Thoracic aorta (tissue), 2 donors: ENCODE results near the gene RRAGA. TPM values are rescaled to one million over a fixed set of nuclear protein-coding genes. Genes with fewer than 3 reads are reported as not detected.
"Not testable (repeated sequence)": the region's sequence is repeated elsewhere in the genome, so short reads cannot be mapped to it uniquely, and the experiment has no call there.

Source experiments
- ATAC-seq: fragments of 150-250 bp; one replicate; pipeline ENCODE4 v1.8.0; 2017; ENCODE audit warnings: low read depth; ENCODE audit not compliant: insufficient number of reproducible peaks, low FRiP score
- DNase-seq: peaks from one replicate; pipeline ENCODE4 v3.0.0-alpha.2; 2020; ENCODE audit warnings: low spot score
- H3K27ac ChIP-seq, 2 donors: fragments of 200-600 bp; sonication (generic); 1 replicate in 1 of 2; 2 replicates in 1 of 2; pipeline ENCODE4 v1.5.1; 2016; ENCODE audit warnings: mild to moderate bottlenecking in 2 of 2, moderate library complexity in 2 of 2
- H3K27me3 ChIP-seq: fragments of 200-600 bp; sonication (generic); replicated peaks from 2 replicates; pipeline ENCODE4 v1.6.0; 2016; ENCODE audit warnings: mild to moderate bottlenecking; ENCODE audit not compliant: insufficient read depth
- H3K36me3 ChIP-seq: fragments of 200-600 bp; sonication (generic); one replicate; pipeline ENCODE4 v1.5.1; 2016
- H3K4me1 ChIP-seq, 2 donors: fragments of 200-600 bp; sonication (generic); 1 replicate in 1 of 2; 2 replicates in 1 of 2; pipeline versions ENCODE4 v1.5.1 to v1.6.0; 2016; ENCODE audit warnings: low read depth in 2 of 2, mild to moderate bottlenecking in 1 of 2; ENCODE audit not compliant: control insufficient read depth in 1 of 2
- H3K4me3 ChIP-seq: fragments of 200-600 bp; sonication (generic); 2 replicates; pipeline ENCODE4 v1.5.1; 2016; ENCODE audit warnings: mild to moderate bottlenecking
- H3K9me3 ChIP-seq: fragments of 200-600 bp; sonication (generic); 2 replicates; pipeline ENCODE4 v1.5.1; 2016
- CTCF ChIP-seq: fragments of 200-600 bp; sonication (generic); IDR thresholded peaks from one replicate; pipeline ENCODE4 v1.5.1; 2019; ENCODE audit warnings: antibody characterized with exemption
- total RNA-seq, 2 donors: library from RNA; depleted of rRNA; stranded (reverse); fragments of >200 nt; gene quantifications; one replicate each; pipeline versions ENCODE4 v1.1.0 to v1.2.3, GENCODE V29; 2016

RRAGA gene
- total RNA-seq, 2 donors from 2014 or later = 46.3 to 47.1 TPM

GRCh38 chr9:19020886-19021455, 28.3 kb upstream of the RRAGA start:
- DNase-seq = no peak
- Histone ChIP-seq H3K4me1 (no peaks in the 10 kb centered on the region), H3K36me3 (no peaks in the 10 kb centered on the region), H3K27me3 (no peaks in the 10 kb centered on the region), H3K9me3 (no peaks in the 10 kb centered on the region), H3K4me3 (no peak overlapping the region), H3K27ac (no peak overlapping the region)
- no peak for TF ChIP-seq CTCF
- no peak for ATAC-seq

- ATAC-seq, H3K4me1 ChIP-seq, DNase-seq, H3K4me3 ChIP-seq, H3K9me3 ChIP-seq, H3K27me3 ChIP-seq, H3K27ac ChIP-seq, H3K36me3 ChIP-seq: not testable (repeated sequence)
Observed at GRCh38 chr9:19021649-19022048, 27.6 kb upstream of the RRAGA start.

GRCh38 chr9:19022206-19022605, 27.0 kb upstream of the RRAGA start:
- DNase-seq (no peak), ATAC-seq (no peak)
- H3K4me1 ChIP-seq = no peaks in the 10 kb centered on the region

GRCh38 chr9:19023078-19023477, 26.1 kb upstream of the RRAGA start:
- ATAC-seq = no peak
- H3K4me3 ChIP-seq = no peak overlapping the region
- TF ChIP-seq CTCF = no peak

More at GRCh38 chr9:19022206-19022605, 27.0 kb upstream of the RRAGA start:
- Histone ChIP-seq H3K36me3 (no peaks in the 10 kb centered on the region), H3K9me3 (no peaks in the 10 kb centered on the region), H3K4me3 (no peak overlapping the region), H3K27ac (no peak overlapping the region), H3K27me3 (no peaks in the 10 kb centered on the region)
- no peak for TF ChIP-seq CTCF

GRCh38 chr9:19026375-19026774, 22.9 kb upstream of the RRAGA start:
- Histone ChIP-seq H3K27ac (no peak overlapping the region), H3K4me1 (peaks cover 0 to 4% of the 10 kb centered on the region in 2 donors), H3K4me3 (no peak overlapping the region), H3K9me3 (no peaks in the 10 kb centered on the region), H3K36me3 (no peaks in the 10 kb centered on the region), H3K27me3 (no peaks in the 10 kb centered on the region)
- DNase-seq (no peak), ATAC-seq (no peak)
- no peak for TF ChIP-seq CTCF

More at GRCh38 chr9:19023078-19023477, 26.1 kb upstream of the RRAGA start:
- H3K27me3 ChIP-seq = no peaks in the 10 kb centered on the region
- no peak for DNase-seq
- no peaks in the 10 kb centered on the region for H3K4me1 ChIP-seq
- H3K27ac ChIP-seq = no peak overlapping the region
- no peaks in the 10 kb centered on the region for H3K36me3 ChIP-seq
- H3K9me3 ChIP-seq = no peaks in the 10 kb centered on the region

- no peak overlapping the region for H3K4me3 ChIP-seq
- peaks cover 0 to 4% of the 10 kb centered on the region in 2 donors for H3K4me1 ChIP-seq
- no peaks in the 10 kb centered on the region for H3K36me3 ChIP-seq
- H3K27ac ChIP-seq = no peak overlapping the region
- no peak for ATAC-seq
- no peaks in the 10 kb centered on the region for H3K27me3 ChIP-seq
- DNase-seq = no peak
- no peaks in the 10 kb centered on the region for H3K9me3 ChIP-seq
- TF ChIP-seq CTCF = no peak
Observed at GRCh38 chr9:19027825-19028224, 21.4 kb upstream of the RRAGA start.
